Measurements from ENCODE around the gene TUBAL3. TPM values are rescaled to one million over a fixed set of nuclear protein-coding genes. Genes with fewer than 3 reads are reported as not detected.

The TUBAL3 gene
- total RNA-seq, 1 donor from 2014 or later = not detected

- TF ChIP-seq CTCF (IDR thresholded peaks at IDR 0.05) = no peak
- Histone ChIP-seq H3K27ac (no peak overlapping the region), H3K4me3 (no peak overlapping the region), H3K4me1 (no peaks in the 10 kb centered on the region), H3K9me3 (no peaks in the 10 kb centered on the region), H3K27me3 (ENCODE audit: low read depth) (no peaks in the 10 kb centered on the region), H3K36me3 (no peaks in the 10 kb centered on the region)
- intact Hi-C loops (cut with DNase I) = no loop called here
- ATAC-seq (no peak), DNase-seq (no peak)
Observed at GRCh38 chr10:5346881-5347280, 57.7 kb downstream of the TUBAL3 start.

- no peak for TF ChIP-seq CTCF (IDR thresholded peaks at IDR 0.05)
- intact Hi-C loops (cut with DNase I) = no loop called here
- Histone ChIP-seq H3K27me3 (ENCODE audit: low read depth) (no peaks in the 10 kb centered on the region), H3K4me3 (no peak overlapping the region), H3K4me1 (no peaks in the 10 kb centered on the region), H3K27ac (no peak overlapping the region), H3K36me3 (no peaks in the 10 kb centered on the region), H3K9me3 (no peaks in the 10 kb centered on the region)
- ATAC-seq (peak; percentile 59 to 78), DNase-seq (no peak)
Observed at GRCh38 chr10:5344746-5345145, 59.9 kb downstream of the TUBAL3 start.

GRCh38 chr10:5343979-5344378, 60.6 kb downstream of the TUBAL3 start:
- no peak overlapping the region for H3K27ac ChIP-seq
- intact Hi-C loops (cut with DNase I) = no loop called here
- no peaks in the 10 kb centered on the region for H3K27me3 ChIP-seq (ENCODE audit: low read depth)
- no peak for TF ChIP-seq CTCF (IDR thresholded peaks at IDR 0.05)
- no peaks in the 10 kb centered on the region for H3K4me1 ChIP-seq
- H3K9me3 ChIP-seq = no peaks in the 10 kb centered on the region
- ATAC-seq = no peak
- no peak overlapping the region for H3K4me3 ChIP-seq
- H3K36me3 ChIP-seq = no peaks in the 10 kb centered on the region
- DNase-seq = no peak

GRCh38 chr10:5343561-5343960, 61.1 kb downstream of the TUBAL3 start:
- intact Hi-C loops (cut with DNase I) = no loop called here
- no peak overlapping the region for H3K4me3 ChIP-seq
- H3K9me3 ChIP-seq = no peaks in the 10 kb centered on the region
- no peak for TF ChIP-seq CTCF (IDR thresholded peaks at IDR 0.05)
- H3K27me3 ChIP-seq (ENCODE audit: low read depth) = no peaks in the 10 kb centered on the region
- no peaks in the 10 kb centered on the region for H3K36me3 ChIP-seq
- no peaks in the 10 kb centered on the region for H3K4me1 ChIP-seq
- ATAC-seq = no peak
- H3K27ac ChIP-seq = no peak overlapping the region
- DNase-seq = no peak

Other genes with a start within 250 kb of the TUBAL3 start
- gene AKR1C8, start 219.7 kb downstream of the TUBAL3 start, total RNA-seq = 0.83 TPM
- not detected for gene AKR1C4, start 208.0 kb downstream of the TUBAL3 start, total RNA-seq
- 0.53 TPM for gene UCN3, start 39.9 kb downstream of the TUBAL3 start, total RNA-seq
- 46.7 TPM for gene NET1, start 7.7 kb upstream of the TUBAL3 start, total RNA-seq
- not detected for gene CALML5, start 94.7 kb upstream of the TUBAL3 start, total RNA-seq
- not detected for gene CALML3, start 120.1 kb upstream of the TUBAL3 start, total RNA-seq

All from lower lobe of right lung (tissue), 2 donors.